HG02798 (cell line): ENCODE data around the gene UBR1.

Experiments
- ATAC-seq: cut with Tn5 transposase; IDR thresholded peaks from one replicate; pipeline ENCODE4 v1.9.1; 2021; ENCODE audit warnings: mild to moderate bottlenecking; ENCODE audit not compliant: unreplicated experiment, poor library complexity

Gene UBR1

DNA sequence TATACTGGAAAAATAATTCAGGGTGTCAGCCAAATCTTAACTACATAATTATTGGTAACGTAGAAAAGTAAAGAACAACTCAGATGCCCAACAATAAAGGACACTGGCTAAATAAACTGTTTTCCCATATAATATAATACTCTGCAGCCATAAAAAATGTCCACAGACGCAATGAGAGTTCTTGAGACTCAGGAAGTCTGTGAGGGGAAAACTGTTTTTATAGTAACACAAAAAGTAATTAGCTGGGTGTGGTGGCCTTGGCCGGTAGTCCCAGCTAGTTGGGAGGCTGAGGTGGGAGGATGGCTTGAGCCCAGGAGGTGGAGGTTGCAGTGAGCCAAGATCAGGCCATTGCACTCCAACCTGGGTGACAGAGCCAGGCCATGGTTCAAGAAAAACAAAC is 5.5 kb upstream of the UBR1 start:
- no peak for ATAC-seq

DNA sequence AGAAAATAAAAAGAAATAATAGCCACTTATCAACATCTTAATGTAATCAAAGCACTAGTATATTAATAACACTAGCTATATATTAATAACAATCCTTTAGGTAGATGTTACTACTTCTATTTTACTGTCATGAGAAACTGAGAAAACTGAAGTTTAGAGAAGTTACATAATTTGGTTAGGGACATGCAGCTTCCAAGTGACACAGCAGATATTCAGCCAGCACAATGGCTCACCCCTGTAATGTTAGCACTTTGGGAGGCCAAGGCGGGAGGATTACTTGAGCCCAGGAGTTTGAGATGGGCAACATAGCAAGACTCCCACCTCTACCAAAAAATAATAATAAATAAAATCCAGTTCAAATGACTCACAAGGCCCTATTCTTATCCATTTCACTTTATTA is 1.9 kb upstream of the UBR1 start:
- ATAC-seq = no peak

DNA sequence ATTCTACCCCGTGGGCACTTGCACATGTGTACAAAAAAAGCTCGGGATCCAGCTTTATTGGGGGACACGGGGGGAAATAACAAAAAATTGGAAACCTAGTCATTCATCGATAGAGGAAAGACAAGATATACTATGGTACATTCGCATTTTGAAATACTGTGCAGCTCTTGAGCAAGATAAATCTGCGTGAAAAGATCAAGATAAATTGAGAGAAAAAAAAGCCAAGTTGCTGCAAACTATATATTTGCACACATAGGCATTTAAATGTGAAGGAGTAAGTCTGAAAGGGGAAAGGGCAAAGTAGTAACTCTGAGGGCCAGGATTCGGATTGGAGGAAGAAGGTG is 620 bp upstream of the UBR1 start:
- ATAC-seq = no peak

DNA sequence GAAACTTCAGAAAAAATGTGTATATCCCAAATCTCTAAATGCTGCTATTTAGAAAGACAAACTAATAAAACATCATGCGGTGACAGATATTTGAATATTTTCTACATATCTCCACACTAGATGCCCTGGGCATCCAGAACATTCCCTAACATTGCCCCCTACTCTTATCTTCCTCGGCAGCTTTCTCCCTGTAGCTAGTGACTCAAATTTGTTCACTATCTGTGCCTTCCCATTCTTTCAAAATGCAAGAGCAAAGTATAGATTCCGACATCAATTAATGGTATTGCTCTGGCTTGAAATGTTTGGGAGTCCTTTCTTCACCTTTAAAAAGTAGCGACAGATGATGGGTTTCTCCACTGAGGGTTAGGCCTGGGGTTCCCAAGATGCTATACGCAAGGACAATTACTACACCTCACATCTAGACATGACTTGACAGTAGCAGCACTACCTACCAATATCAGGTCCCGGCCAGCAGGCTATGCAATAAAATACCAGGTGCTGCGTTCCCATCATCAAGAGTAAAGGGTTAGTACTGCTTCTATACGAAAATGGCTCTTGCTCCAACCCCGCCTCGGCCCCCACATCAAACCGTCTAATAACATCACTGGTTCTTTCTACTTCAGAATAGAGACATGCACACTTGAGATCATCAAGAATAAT is 631 bp downstream of the UBR1 start:
- ATAC-seq = no peak

DNA sequence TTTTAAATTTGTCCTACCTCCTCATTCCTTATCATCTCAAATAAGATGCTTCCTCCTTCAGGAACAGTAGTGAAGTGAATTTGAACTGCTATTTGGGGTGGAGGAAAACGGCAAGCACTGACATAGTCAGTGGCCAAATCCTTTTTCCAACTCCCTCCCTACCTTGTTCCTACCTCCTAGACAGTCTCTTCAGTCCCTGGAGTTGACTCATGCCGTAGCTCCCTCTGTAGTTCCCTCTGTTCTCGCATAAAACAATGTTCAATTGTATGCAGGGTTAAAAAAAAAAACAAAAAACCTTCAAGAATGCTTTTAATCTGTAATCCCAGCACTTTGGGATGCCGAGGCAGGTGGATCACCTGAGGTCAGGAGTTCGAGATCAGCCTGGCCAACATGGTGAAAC is 1.4 kb downstream of the UBR1 start:
- ATAC-seq = no peak

DNA sequence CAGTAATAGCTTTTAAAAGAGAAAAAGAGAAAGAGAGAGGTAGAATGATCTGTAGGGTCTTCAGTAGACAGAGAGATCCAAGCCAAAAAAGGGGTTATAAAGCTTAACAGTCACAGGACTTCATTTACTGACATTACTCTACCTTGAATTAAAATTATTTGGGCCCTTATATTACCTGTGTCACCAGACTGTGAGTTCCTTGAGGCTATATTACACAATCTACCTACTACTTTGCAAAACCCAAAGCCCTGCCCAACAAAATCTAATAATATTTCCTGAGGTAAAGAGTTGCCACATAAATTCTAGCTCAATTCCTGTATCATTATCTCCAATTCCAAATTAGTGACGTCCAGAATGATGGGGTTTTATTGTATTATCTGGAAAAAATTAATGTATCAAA is 1.9 kb downstream of the UBR1 start:
- ATAC-seq = no peak

DNA sequence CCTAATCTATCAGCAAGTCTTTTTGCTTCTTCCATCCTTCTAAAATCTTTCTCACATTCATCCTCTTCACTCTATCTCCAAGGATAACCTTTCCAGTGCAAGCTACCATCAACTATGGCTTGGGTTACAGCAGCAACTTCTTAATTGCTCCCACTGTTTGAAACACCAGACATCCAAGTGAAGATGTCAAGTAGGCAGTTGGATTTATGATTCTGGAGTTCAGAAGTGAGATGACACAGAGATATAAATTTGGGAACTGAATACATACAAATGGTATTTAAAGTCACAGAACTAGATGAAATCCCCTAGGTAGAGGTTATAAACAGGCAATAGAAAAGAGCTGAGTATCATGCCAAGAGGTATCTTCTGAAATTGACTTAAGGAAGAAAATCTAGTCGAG is 3.7 kb downstream of the UBR1 start:
- ATAC-seq = no peak

DNA sequence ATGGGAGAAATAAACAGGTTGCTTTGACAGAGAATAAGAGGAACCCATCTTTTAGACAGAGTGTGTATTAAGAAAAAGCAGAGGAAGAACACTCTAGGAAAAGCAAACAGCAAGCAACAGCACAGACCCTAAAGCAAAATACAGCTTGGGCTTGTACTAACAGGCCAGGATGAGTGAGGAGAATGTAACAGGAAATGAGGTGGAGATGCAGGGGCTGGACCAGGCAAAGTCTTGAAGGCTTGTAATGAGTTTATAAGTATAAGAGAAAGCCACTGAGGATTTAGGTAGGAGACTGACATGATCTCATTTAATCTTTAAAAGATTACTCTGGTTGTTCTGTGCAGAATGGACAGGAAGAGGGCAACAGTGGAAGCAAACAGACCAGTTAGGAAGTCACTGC is 4.9 kb downstream of the UBR1 start:
- ATAC-seq = no peak

DNA sequence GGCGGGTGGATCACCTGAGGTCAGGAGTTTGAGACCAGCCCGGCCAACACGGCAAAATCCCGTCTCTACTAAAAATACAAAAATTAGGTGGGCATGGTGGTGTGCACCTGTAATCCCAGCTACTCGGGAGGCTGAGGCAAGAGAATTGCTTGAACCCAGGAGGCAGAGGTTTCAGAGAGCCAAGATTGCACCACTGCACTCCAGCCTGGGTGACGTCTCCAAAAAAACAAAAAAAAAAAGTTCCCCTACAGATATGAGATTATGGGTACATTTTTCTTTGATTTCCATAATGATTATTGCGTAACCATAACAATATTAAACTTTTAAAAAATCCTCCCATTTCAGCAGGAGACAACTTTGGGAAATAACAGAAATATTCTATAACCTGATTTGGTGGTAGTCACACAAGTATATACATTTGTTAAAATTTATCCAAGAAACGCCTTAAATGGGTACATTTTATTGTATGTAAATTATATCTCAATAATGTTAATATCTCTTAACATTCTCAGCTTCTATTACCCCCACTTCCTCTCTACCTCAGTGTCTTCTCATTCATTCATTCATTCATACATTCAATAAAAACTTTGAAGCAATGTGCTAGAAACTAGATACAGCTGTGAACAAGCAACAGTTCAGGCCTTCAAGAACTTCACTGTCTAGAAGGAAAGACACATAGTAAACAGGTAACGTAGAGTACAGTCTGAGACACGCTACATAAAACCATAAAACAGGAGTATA is 6.6 kb downstream of the UBR1 start:
- ATAC-seq = no peak

DNA sequence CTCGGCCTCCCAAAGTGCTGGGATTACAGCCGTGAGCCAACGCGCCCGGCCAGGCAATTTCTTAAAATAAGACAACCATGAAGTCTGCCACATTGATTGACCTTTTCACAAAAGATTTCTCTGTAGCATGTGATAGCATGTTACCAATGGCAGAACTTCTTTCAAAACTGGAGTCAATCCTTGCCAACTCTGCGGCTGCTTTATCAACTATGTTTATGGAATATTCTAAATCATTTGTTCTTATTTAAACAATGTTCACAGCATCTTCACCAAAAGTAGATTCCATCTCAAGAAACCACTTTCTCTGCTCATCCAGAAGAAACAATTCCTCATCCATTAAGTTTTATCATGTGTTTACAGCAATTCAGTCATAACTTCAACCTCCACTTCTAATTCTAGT is 9.4 kb downstream of the UBR1 start:
- no peak for ATAC-seq

DNA sequence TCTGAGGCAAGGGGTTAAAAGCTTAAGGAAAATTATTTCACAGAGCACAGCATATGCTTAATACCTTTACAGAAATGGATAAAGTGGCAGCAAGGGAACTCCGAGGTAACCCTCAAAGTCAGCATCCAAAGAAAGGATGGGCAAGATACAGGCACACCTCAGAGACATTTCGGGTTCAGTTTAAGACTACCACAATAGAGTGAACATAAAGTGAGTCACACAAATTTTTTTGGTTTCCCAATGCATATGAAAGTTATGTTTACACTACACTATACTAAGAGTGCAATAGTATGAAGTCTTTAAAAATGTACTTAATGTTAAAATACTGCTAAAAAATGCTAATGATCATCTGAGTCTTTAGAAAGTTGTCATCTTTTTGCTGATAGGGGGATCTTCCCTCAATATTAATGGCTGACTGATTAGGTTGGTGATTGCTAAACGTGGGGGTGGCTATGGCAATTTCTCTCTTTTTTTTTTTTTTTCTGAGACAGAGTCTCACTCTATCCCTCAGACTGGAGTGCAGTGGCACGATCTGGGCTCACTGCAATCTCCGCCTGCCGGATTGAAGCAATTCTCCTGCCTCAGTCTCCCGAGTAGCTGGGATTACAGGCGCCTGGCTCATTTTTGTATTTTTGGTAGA is 10.0 kb downstream of the UBR1 start:
- no peak for ATAC-seq

DNA sequence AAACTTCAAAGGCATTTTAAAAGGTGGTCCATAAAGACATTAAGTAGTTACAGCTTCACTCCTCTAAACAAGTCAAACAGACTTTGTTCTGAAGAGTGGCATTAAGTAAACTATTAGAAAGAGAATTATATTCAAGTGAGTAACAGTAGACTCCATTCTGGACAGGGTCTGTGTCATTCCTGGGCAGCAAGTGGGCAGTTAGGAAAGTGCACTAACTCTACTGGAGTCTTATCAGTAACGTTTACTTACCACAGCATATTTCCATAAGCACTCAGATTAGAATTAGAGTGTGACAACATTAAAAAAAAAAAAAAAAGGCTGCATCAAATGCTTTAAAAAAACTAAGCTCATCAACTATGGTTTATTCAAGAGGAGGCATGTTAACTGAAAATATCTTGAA is 10.6 kb downstream of the UBR1 start:
- no peak for ATAC-seq

DNA sequence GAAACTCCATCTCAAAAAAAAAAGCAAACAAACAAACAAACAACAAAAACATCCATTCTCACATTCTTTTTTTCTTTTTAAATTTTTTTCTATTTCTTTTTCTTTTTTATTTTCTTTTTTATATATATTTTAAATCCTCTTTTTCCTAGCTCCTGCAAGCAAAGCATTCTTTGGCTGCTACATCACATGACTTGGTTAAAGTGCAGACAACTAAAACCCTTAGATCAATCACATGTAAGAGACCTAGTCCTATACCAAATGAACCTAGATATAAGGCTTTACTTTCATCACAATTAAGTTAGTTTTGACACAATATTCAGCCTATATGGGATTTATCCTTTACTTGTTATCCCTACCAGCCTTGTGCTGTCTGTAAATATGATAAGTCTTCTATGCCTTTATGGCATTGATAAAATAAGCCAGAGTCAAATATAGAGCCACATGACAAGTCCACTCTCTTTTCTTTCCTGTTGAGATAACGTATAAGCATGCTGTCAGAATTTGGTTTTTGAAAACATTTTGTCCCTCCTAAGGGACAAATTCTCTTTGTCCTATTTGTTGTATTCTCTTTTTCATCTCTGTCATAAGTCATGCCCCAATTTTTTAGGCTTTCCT is 11.3 kb downstream of the UBR1 start:
- no peak for ATAC-seq

DNA sequence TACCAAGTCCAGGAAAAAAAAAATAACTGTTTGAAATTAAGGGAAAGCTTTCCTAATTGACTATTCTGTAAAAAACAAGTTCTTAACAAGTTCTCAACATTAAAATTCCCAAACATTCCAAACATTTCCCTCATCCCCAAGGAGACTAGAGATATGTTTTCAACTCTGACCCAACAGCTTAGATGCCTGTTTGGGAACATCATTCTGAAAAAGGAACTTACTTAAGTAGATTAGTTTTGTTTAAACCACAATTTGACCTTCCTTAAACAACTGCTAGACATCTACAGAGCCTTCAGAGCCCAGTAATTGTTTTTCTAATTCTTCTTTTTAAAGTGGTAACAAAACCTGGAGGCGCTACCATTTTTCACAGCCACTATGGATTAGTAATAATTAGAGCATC is 12.8 kb downstream of the UBR1 start:
- ATAC-seq = no peak

DNA sequence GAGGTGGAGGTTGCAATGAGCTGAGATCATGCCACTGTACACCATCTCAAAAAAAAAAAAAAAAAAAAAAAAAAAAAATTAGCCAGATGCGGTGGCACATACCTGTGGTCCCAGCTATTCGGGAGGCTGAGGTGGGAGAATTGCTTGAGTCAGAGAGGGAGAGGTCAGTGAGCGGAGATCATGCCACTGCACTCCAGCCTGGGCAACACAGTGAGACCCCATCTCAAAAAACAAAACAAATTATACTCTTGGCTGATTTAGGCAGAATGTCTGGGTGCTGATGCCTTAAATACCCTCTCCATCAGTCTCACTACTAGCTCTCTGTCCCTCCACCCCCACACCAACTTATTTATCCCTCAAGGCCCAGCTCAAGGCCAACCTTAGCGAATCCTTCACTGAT is 14.0 kb downstream of the UBR1 start:
- no peak for ATAC-seq

DNA sequence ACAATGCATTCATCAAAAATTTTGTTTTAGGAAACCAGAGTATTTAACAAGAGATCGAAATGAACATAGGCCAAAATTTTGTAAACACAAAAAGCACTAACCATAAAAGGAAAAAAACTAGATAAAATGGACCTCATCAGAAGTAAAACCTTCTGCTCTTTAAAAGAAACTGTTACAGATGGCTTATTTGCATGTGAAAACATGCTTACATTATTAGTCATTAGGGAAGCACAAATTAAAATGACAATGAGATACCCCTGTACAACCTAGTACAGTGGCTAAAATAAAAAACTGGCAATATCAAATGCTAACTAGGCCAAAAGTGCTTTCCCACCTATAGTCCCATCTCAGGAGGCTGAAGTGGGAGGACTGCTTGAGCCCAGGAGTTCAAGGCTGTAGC is 19.3 kb downstream of the UBR1 start:
- ATAC-seq = no peak

DNA sequence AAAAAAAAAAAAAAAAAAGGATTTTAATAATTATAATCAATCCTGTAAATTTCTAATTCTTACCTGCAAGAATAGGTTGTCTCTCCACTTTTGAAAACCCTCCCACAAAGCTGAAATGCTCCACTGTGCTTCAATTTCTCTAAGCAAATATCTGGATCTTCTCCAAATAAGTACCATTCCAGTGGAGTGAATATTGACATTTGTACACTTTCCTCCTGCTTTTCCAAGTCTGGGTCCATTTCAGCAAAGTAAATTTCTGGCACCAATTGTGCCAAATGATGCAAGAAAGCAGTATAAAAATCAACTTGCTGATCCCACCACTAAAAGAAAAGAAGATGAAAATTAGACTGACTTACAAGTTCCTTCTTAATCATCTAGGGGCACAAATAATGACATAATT is 19.9 kb downstream of the UBR1 start:
- no peak for ATAC-seq

DNA sequence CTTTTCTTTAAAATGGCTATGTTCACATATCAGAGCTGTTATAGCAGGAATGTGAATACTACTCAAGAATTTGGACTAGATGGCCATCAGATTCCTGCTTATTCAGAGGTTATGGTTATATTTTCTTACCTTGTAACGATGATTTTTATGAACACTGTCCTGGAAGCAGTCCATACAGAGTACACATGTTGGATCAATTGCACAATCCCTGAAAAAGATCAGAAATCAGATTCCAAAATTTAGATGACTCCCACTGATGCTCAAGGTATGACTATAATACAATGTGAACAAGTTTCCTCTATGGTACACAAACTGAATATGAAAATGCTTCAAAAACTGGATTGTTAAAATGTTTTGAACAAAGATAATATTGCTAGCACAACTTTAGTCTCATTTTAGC is 23.3 kb downstream of the UBR1 start:
- ATAC-seq = no peak

DNA sequence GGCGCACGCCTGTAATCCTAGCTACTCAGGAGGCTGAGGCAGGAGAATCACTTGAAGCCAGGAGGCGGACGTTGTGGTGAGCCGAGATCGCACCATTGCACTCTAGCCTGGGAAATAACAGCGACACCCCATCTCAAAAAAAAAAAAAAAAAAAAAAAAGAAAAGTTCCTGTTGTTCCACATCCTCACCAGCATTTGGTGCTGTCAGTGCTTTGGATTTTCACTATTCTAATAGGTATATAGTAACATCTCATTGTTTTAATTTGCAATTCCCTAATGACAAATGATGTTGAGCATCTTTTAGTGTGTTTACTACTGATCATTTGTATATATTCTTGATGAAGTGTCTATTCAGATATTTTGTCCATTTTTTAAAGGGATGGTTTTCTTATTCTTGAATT is 24.6 kb downstream of the UBR1 start:
- ATAC-seq = no peak

DNA sequence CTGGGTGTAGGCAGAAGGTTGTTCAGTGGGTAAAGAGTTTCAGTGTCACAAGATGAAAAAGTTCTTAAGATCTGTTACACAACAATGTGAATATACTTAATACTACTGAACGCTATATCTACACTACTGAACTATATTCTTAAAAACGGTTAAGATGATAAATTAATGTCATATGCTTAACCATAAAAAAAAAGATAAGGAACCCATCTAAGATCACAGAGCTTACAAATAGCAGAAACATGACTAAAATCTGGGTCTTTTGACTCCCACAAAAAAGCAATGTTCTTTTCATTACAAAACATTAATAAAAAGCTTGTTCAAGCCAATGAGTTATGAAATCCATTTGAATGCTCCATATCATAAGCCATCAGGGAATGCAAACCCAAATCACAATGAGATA is 34.4 kb downstream of the UBR1 start:
- ATAC-seq = no peak

DNA sequence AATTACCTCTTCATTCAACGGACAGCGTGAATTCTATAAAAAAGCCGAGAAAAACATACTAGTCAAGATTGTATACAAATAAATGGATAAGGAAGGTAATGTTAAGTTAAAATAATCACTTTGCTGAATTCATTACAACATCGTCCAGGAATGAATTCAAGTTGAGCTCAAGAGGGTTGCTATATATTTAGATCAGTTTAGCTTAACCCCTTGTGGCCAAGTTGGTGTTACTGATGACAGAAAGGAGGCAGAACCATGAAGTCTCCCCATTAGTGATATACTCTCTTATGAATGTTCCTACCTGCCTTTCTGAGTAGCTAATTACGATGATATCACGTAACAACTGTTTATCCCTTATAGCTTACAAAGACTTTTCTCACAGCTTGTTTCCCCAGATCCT is 34.9 kb downstream of the UBR1 start:
- ATAC-seq = no peak

DNA sequence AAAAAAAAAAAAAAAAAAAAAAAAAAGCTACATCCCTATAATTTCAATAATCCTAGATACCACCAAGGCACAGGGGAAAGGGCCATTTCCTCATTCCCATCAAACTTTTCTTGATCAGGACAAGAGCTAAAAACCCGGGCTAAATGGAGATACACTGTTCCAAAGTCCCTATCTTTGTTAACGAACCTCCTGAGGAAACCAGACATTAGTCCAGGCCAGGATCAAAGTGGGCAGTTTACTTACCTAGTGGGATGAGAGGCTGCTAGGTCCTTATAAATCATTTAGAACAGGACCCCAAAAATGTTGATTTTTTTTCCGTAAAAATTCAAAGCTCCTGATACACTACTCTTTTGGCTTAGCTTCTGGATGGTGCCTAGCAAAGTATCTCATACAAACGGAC is 35.6 kb downstream of the UBR1 start:
- ATAC-seq = no peak
